NB4 (cell line): ENCODE results near the gene LYRM4.

Source experiments
- MYC ChIP-seq: IDR thresholded peaks from 2 replicates; pipeline ENCODE4 v1.6.1; 2011; ENCODE audit warnings: low read depth, low read length
- TF ChIP-seq, protein P1 (sequence below): IDR thresholded peaks from one replicate; pipeline ENCODE4 v1.5.1; 2012; ENCODE audit warnings: low read depth, low read length

DNA sequence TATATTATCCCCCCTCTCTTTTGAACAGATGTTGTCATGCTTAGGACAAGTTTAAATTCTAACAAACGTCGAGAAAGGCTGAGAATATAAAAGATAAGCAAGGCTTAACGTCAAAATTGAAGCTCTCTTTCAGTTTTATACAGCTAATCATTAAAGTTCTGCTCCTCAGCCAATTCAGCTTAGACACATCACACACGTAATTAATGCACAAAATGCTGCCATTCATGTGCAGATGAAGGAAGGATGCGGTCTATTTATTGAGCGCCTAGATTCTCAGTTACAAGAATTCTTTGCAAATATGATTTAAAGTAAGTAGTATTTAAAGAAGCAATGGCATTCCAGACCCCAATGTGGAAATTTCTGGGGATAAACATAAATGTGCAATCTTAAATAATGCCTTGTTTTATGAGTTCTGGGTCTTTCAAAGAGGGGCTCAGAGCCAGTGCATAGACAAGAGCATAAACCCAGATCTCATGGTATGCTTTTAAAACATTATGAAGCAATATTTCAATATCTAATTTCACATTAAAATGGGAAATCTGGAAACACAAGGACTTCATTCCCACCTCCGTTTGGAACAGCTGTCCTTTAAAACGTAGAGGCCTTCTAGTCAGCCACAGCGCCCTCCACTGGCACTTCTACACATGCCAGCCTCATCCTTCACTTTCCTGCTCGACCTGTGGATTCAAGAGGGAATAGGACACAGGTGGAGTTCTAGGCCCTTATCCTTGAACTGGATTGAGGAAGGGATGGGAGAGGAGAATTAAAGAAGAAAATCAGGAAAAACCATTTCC lies 85.8 kb downstream of the LYRM4 start:
- TF ChIP-seq, protein P1, sequence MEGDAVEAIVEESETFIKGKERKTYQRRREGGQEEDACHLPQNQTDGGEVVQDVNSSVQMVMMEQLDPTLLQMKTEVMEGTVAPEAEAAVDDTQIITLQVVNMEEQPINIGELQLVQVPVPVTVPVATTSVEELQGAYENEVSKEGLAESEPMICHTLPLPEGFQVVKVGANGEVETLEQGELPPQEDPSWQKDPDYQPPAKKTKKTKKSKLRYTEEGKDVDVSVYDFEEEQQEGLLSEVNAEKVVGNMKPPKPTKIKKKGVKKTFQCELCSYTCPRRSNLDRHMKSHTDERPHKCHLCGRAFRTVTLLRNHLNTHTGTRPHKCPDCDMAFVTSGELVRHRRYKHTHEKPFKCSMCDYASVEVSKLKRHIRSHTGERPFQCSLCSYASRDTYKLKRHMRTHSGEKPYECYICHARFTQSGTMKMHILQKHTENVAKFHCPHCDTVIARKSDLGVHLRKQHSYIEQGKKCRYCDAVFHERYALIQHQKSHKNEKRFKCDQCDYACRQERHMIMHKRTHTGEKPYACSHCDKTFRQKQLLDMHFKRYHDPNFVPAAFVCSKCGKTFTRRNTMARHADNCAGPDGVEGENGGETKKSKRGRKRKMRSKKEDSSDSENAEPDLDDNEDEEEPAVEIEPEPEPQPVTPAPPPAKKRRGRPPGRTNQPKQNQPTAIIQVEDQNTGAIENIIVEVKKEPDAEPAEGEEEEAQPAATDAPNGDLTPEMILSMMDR, result peak; percentile 50
- no peak for TF ChIP-seq MYC
